Stimulated activated naive CD4-positive, alpha-beta T cell treated with Interleukin-2 at 50 U/mL for 16 hours (primary cell): ENCODE data around the gene BORCS8.
"Not testable (repeated sequence)": the region's sequence is repeated elsewhere in the genome, so short reads cannot be mapped to it uniquely, and the experiment has no call there.

Source experiments
- DNase-seq: peaks from one replicate; lab custom pipeline; 2025; lab: John Stamatoyannopoulos, UW

Gene BORCS8

GRCh38 chr19:19148504-19148903, 43.4 kb downstream of the BORCS8 start:
- not testable (repeated sequence) for DNase-seq

- DNase-seq, result no peak
Observed at GRCh38 chr19:19147344-19147743, 44.6 kb downstream of the BORCS8 start.

GRCh38 chr19:19146865-19147264, 45.1 kb downstream of the BORCS8 start:
- no peak for DNase-seq

- peak; percentile 77 for DNase-seq
Observed at GRCh38 chr19:19145684-19146608, 46.0 kb downstream of the BORCS8 start.

- no peak for DNase-seq
Observed at GRCh38 chr19:19145281-19145680, 46.7 kb downstream of the BORCS8 start.

- DNase-seq, result no peak
Observed at GRCh38 chr19:19142347-19142746, 49.6 kb downstream of the BORCS8 start.

GRCh38 chr19:19140476-19140875, 51.5 kb downstream of the BORCS8 start:
- no peak for DNase-seq

GRCh38 chr19:19139876-19140229, 52.1 kb downstream of the BORCS8 start:
- DNase-seq, result no peak

- DNase-seq, result peak; percentile 96
Observed at GRCh38 chr19:19138109-19138981, 53.6 kb downstream of the BORCS8 start, which contains the start of gene TMEM161A. TMEM161A (minus strand) TSS chr19:19138478; CDS start chr19:19138428, 50 bp downstream.

- DNase-seq, result no peak
Observed at GRCh38 chr19:19137556-19138108, 54.3 kb downstream of the BORCS8 start.

GRCh38 chr19:19135713-19136112, 56.2 kb downstream of the BORCS8 start:
- not testable (repeated sequence) for DNase-seq

GRCh38 chr19:19134687-19135158, 57.2 kb downstream of the BORCS8 start:
- DNase-seq, result peak; percentile 5

- DNase-seq, result no peak
Observed at GRCh38 chr19:19133985-19134384, 58.0 kb downstream of the BORCS8 start.

- DNase-seq, result no peak
Observed at GRCh38 chr19:19132912-19133311, 59.0 kb downstream of the BORCS8 start.

GRCh38 chr19:19131989-19132388, 60.0 kb downstream of the BORCS8 start:
- no peak for DNase-seq
